ENCODE data around the gene LONP2. TPM values are rescaled to one million over a fixed set of nuclear protein-coding genes. Genes with fewer than 3 reads are reported as not detected.
A peak's percentile ranks its signal among the peaks of the same experiment; 100 is the strongest.

Gene LONP2
- total RNA-seq, 2 experiments from 2014 or later: 50.3 to 51.6 TPM

- ChIA-PET CTCF (no interaction called here), POLR2A (no interaction called here)
- Mint-ChIP-seq H3K27ac (no peak overlapping the region), H3K27me3 (no peaks in the 10 kb centered on the region), H3K4me3 (peak overlapping the region; percentile 43), H3K9me3 (peaks cover 4% of the 10 kb centered on the region), H3K4me1 (ENCODE audit: low read depth) (peaks cover 36% of the 10 kb centered on the region), H3K36me3 (ENCODE audit: low read depth) (peaks cover 2% of the 10 kb centered on the region)
- DNase-seq (no peak), ATAC-seq (no peak)
- intact Hi-C loops (cut with micrococcal nuclease): no loop called here
- no peak for TF ChIP-seq CTCF (IDR thresholded peaks at IDR 0.05)
These were observed 2.0 kb downstream of the LONP2 start for GRCh38 chr16:48246066-48246465.

- ChIA-PET CTCF (interaction anchor here (1.0 to 1.1 kb wide), 2 partner anchors 10 to 383 kb away, joined by 3 read pairs; no protein-coding TSS in a partner anchor), POLR2A (interaction anchor here (0.9 kb wide), 1 partner anchor 103 kb away, joined by 3 read pairs; no protein-coding TSS in a partner anchor)
- TF ChIP-seq CTCF (IDR thresholded peaks at IDR 0.05): no peak
- peaks cover 2% of the 10 kb centered on the region for H3K9me3 Mint-ChIP-seq
- H3K36me3 Mint-ChIP-seq (ENCODE audit: low read depth): peaks cover 2% of the 10 kb centered on the region
- peak within 1 kb of the TSS; percentile 43 for H3K4me3 Mint-ChIP-seq
- ATAC-seq (no peak), DNase-seq (no peak)
- intact Hi-C loops (cut with micrococcal nuclease): no loop called here
- H3K27me3 Mint-ChIP-seq: no peaks in the 10 kb centered on the region
- H3K4me1 Mint-ChIP-seq (ENCODE audit: low read depth): peaks cover 43% of the 10 kb centered on the region
- peak within 1 kb of the TSS; percentile 50 for H3K27ac Mint-ChIP-seq
These were observed 3.2 kb downstream of the LONP2 start, which contains the start of gene ABCC11 for GRCh38 chr16:48247311-48247710. Gene ABCC11, minus strand, starts transcription at chr16:48247539. Its CDS starts 15,618 bp downstream, at chr16:48231921.

GRCh38 chr16:48250520-48251278 lies 6.6 kb downstream of the LONP2 start:
- no peak overlapping the region for H3K4me3 Mint-ChIP-seq
- H3K27me3 Mint-ChIP-seq: no peaks in the 10 kb centered on the region
- H3K9me3 Mint-ChIP-seq: no peaks in the 10 kb centered on the region
- ChIA-PET POLR2A (no interaction called here), CTCF (interaction anchor here (2.0 to 2.4 kb wide), 2 partner anchors 373 to 379 kb away, joined by 6 to 7 read pairs; no protein-coding TSS in a partner anchor)
- peaks cover 42% of the 10 kb centered on the region for H3K4me1 Mint-ChIP-seq (ENCODE audit: low read depth)
- no peak overlapping the region for H3K27ac Mint-ChIP-seq
- no peak for TF ChIP-seq CTCF (IDR thresholded peaks at IDR 0.05)
- no peak for ATAC-seq
- intact Hi-C loops (cut with micrococcal nuclease): no loop called here
- peaks cover 16% of the 10 kb centered on the region for H3K36me3 Mint-ChIP-seq (ENCODE audit: low read depth)
- no peak for DNase-seq

GRCh38 chr16:48252013-48252412 lies 7.9 kb downstream of the LONP2 start:
- Mint-ChIP-seq H3K36me3 (ENCODE audit: low read depth) (peaks cover 17% of the 10 kb centered on the region), H3K9me3 (no peaks in the 10 kb centered on the region), H3K27me3 (no peaks in the 10 kb centered on the region), H3K4me1 (ENCODE audit: low read depth) (peaks cover 32% of the 10 kb centered on the region), H3K4me3 (no peak overlapping the region), H3K27ac (no peak overlapping the region)
- ChIA-PET CTCF (interaction anchor here (1.1 to 2.0 kb wide), 3 partner anchors 10 to 371 kb away, joined by 3 to 7 read pairs (median 4); no protein-coding TSS in a partner anchor), POLR2A (no interaction called here)
- ATAC-seq (no peak), DNase-seq (no peak)
- intact Hi-C loops (cut with micrococcal nuclease): no loop called here
- no peak for TF ChIP-seq CTCF (IDR thresholded peaks at IDR 0.05)

GRCh38 chr16:48256579-48257177 lies 12.6 kb downstream of the LONP2 start:
- H3K36me3 Mint-ChIP-seq (ENCODE audit: low read depth): peaks cover 37% of the 10 kb centered on the region

More at GRCh38 chr16:48256579-48257177, 12.6 kb downstream of the LONP2 start:
- Mint-ChIP-seq H3K27ac (no peak overlapping the region), H3K4me1 (ENCODE audit: low read depth) (peaks cover 6% of the 10 kb centered on the region), H3K4me3 (no peak overlapping the region), H3K9me3 (no peaks in the 10 kb centered on the region), H3K27me3 (no peaks in the 10 kb centered on the region)
- DNase-seq: no peak
- CTCF ChIA-PET: no interaction called here
- intact Hi-C loops (cut with micrococcal nuclease): no loop called here
- no peak for ATAC-seq
- POLR2A ChIA-PET: no interaction called here
- TF ChIP-seq CTCF (IDR thresholded peaks at IDR 0.05): no peak

All from activated CD8-positive, alpha-beta T cell treated with anti-CD3 and anti-CD28 coated beads for 36 hours (primary cell).